Measurements from ENCODE around the gene PES1. TPM values are rescaled to one million over a fixed set of nuclear protein-coding genes. Genes with fewer than 3 reads are reported as not detected.
A peak's percentile ranks its signal among the peaks of the same experiment; 100 is the strongest.

Gene PES1
- total and polyA plus RNA-seq, 2 of the 13 experiments (the other 11 are each of a cell fraction or from before 2014, with no cell fraction given), result 65.1 to 94.7 TPM

GRCh38 chr22:30574997-30575671 is 16.6 kb downstream of the PES1 start (continued):
- no peak for TF ChIP-seq ZNF496 (CRISPR knock-in tag; IDR thresholded peaks at IDR 0.05; ENCODE audit: insufficient replicate concordance)
- TF ChIP-seq TFAP4 (IDR thresholded peaks at IDR 0.05; ENCODE audit: borderline replicate concordance, low read depth), result peak; percentile 27; the same call in 1 of the 2 replicates
- no peak for TF ChIP-seq ZFP41 (CRISPR knock-in tag; IDR thresholded peaks at IDR 0.05; ENCODE audit: borderline replicate concordance)
- TF ChIP-seq HNRNPL (IDR thresholded peaks at IDR 0.05; ENCODE audit: low read depth, low read length), result peak; percentile 19; the same call in 1 of the 2 replicates
- TF ChIP-seq REST (IDR thresholded peaks at IDR 0.05; ENCODE audit: borderline replicate concordance in 1 of 2, low read depth in 1 of 2, low read length in 2 of 2), result no peak
- TF ChIP-seq NKX3-1 (CRISPR knock-in tag; IDR thresholded peaks at IDR 0.05), result no peak

Measured in HepG2 (cell line).